GM12878 (cell line): ENCODE results near the gene ASS1. TPM values are rescaled to one million over a fixed set of nuclear protein-coding genes. Genes with fewer than 3 reads are reported as not detected.

ENCODE experiments used
- ATAC-seq: fragments of 200-7000 bp; cut with Tn5 transposase; 3 replicates; pipeline ENCODE4 v1.9.1; 2020; ENCODE audit warnings: mild to moderate bottlenecking, moderate library complexity
- BruUV-seq: library from RNA; stranded (reverse); fragments of 400-500 nt; replicated peaks from 2 replicates; lab custom pipeline; 2021; lab: Mats Ljungman, UMichigan
- CTCF ChIA-PET: fragments of 300-600 bp; sonication (Branson Sonifier 250); formaldehyde crosslinking; extraction: SDS; loops from one replicate; lab custom pipeline; 2021; ENCODE audit warnings: inconsistent platforms; lab: Yijun Ruan, JAX
- POLR2A ChIA-PET: fragments of 350-600 bp; formaldehyde crosslinking; extraction: SDS; loops from one replicate; lab custom pipeline; 2021; ENCODE audit warnings: inconsistent platforms; lab: Charles Lee
- RAD21 ChIA-PET: fragments of 300-600 bp; sonication (Branson Sonifier 250); formaldehyde crosslinking; loops from one replicate; lab custom pipeline; 2023; ENCODE audit warnings: antibody characterized with exemption; ENCODE audit not compliant: unreplicated experiment; lab: Charles Lee
- SMC1A ChIA-PET: fragments of 300-600 bp; sonication (Branson Sonifier 250); formaldehyde crosslinking; loops from one replicate; lab custom pipeline; 2023; ENCODE audit not compliant: unreplicated experiment, uncharacterized antibody; lab: Charles Lee
- DNase-seq: peaks from one replicate; pipeline ENCODE4 v3.0.0-alpha.2; 2011; ENCODE audit warnings: low read depth, low spot score
- FAIRE-seq: peaks from 3 replicates; lab custom pipeline; 2011; peaks lifted over from hg19 to GRCh38; lab: Jason Lieb, UNC
- H2AFZ ChIP-seq: 2 replicates; pipeline ENCODE4 v1.6.0; 2011; ENCODE audit warnings: low read depth, low read length, control low read depth; ENCODE audit not compliant: control insufficient read depth
- H3K27ac ChIP-seq: 2 replicates; pipeline ENCODE4 v1.5.1; 2011; ENCODE audit warnings: control low read depth; ENCODE audit not compliant: control insufficient read depth, insufficient read depth
- H3K27me3 ChIP-seq, 2 experiments: replicated peaks in 1 of 2; 2 replicates each; pipeline versions ENCODE4 v1.6.0 to v1.6.1; 2011; ENCODE audit warnings: low read length in 1 of 2; ENCODE audit not compliant: control insufficient read depth in 2 of 2, insufficient read depth in 2 of 2
- H3K36me3 ChIP-seq, 2 experiments: 2 replicates each; pipeline ENCODE4 v1.5.1; 2011; ENCODE audit warnings: low read length in 1 of 2; ENCODE audit not compliant: control insufficient read depth in 2 of 2, insufficient read depth in 2 of 2
- H3K4me1 ChIP-seq: 2 replicates; pipeline ENCODE4 v1.6.1; 2011; ENCODE audit warnings: mild to moderate bottlenecking, low read length, moderate library complexity, mixed read lengths; ENCODE audit not compliant: control insufficient read depth, insufficient read depth
- H3K4me2 ChIP-seq: 2 replicates; pipeline ENCODE4 v1.6.0; 2011; ENCODE audit warnings: control low read depth; ENCODE audit not compliant: control insufficient read depth, insufficient read depth
- H3K4me3 ChIP-seq: fragments of 200-600 bp; sonication (generic); 2 replicates; pipeline ENCODE4 v1.5.1; 2016
- H3K79me2 ChIP-seq: 2 replicates; pipeline ENCODE4 v1.6.0; 2011; ENCODE audit warnings: low read length; ENCODE audit not compliant: control insufficient read depth, insufficient read depth
- H3K9ac ChIP-seq: 2 replicates; pipeline ENCODE4 v1.8.0; 2011; ENCODE audit warnings: low read length, control low read depth, mixed read lengths; ENCODE audit not compliant: control insufficient read depth, insufficient read depth
- H3K9me3 ChIP-seq: replicated peaks from 3 replicates; pipeline ENCODE4 v1.5.1; 2011; ENCODE audit warnings: mild to moderate bottlenecking, low read length; ENCODE audit not compliant: control insufficient read depth, insufficient read depth
- H4K20me1 ChIP-seq: 2 replicates; pipeline ENCODE4 v1.6.0; 2011; ENCODE audit not compliant: control insufficient read depth, insufficient read depth
- DPF2 ChIP-seq: fragments of 450-650 bp; IDR thresholded peaks from 2 replicates; pipeline ENCODE4 v1.6.1; 2017; ENCODE audit warnings: mild to moderate bottlenecking
- EGR1 ChIP-seq, 2 experiments: IDR thresholded peaks; 1 replicate in 1 of 2; 2 replicates in 1 of 2; pipeline ENCODE4 v1.6.1; 2011 to 2012; ENCODE audit warnings: low read depth in 2 of 2, low read length in 2 of 2, borderline replicate concordance in 1 of 2, mild to moderate bottlenecking in 1 of 2, moderate library complexity in 1 of 2
- HDAC2 ChIP-seq: fragments of 200-600 bp; sonication (generic); IDR thresholded peaks from 2 replicates; pipeline ENCODE4 v1.6.1; 2017
- NR2C2 ChIP-seq: IDR thresholded peaks from 2 replicates; pipeline ENCODE4 v1.6.1; 2011; ENCODE audit warnings: borderline replicate concordance, low read depth; ENCODE audit not compliant: control insufficient read depth, insufficient read length
- POU2F2 ChIP-seq: IDR thresholded peaks from 3 replicates; pipeline ENCODE4 v1.6.1; 2011; ENCODE audit warnings: low read depth, mild to moderate bottlenecking, low read length, borderline replicate concordance
- RAD21 ChIP-seq: IDR thresholded peaks from 2 replicates; pipeline ENCODE4 v1.6.1; 2011; ENCODE audit warnings: mild to moderate bottlenecking, low read depth, low read length, moderate library complexity; ENCODE audit not compliant: insufficient read depth
- SIX5 ChIP-seq: IDR thresholded peaks from 2 replicates; pipeline ENCODE4 v1.6.1; 2011; ENCODE audit warnings: mild to moderate bottlenecking, low read depth, low read length, moderate library complexity; ENCODE audit not compliant: severe bottlenecking
- SMC3 ChIP-seq: IDR thresholded peaks from 2 replicates; pipeline ENCODE4 v1.6.1; 2011; ENCODE audit warnings: low read length, improper control_type of control experiment, borderline replicate concordance
- ZBED1 ChIP-seq: IDR thresholded peaks from 2 replicates; pipeline ENCODE4 v1.6.1; 2016; ENCODE audit warnings: borderline replicate concordance
- ZNF24 ChIP-seq: fragments of 450-650 bp; IDR thresholded peaks from 2 replicates; pipeline ENCODE4 v1.6.1; 2017; ENCODE audit warnings: antibody characterized with exemption, mild to moderate bottlenecking
- ZNF274 ChIP-seq: IDR thresholded peaks from one replicate; pipeline ENCODE4 v1.8.0; 2011; ENCODE audit not compliant: insufficient read length, insufficient read depth
- WGBS: methylation state at CpG from one replicate; pipeline ENCODE4 v1.1.6; 2016; ENCODE audit warnings: low lambda C conversion rate; ENCODE audit not compliant: insufficient replicate concordance, insufficient coverage; ENCODE audit errors: missing lambda C conversion rate; 5-methylcytosine and 5-hydroxymethylcytosine counted together
- in situ Hi-C: fragments of 300-500 bp; cut with MboI; formaldehyde crosslinking; loops from 9 replicates; pipeline ENCODE4 v1.14.3; 2018; ENCODE audit warnings: mixed read lengths
- intact Hi-C: fragments of 100-400 bp; cut with micrococcal nuclease; formaldehyde crosslinking; loops from one replicate; pipeline ENCODE4 v1.14.2; 2022; ENCODE audit not compliant: unreplicated experiment
- polyA plus RNA-seq, 11 experiments: library from polyadenylated mRNA; depleted of rRNA in 4 of 11; unstranded in 6 of 11; stranded (reverse) in 5 of 11; fragments of >200 nt; fragmentation: Nextera tagmentation in 4 of 11; fragmentation: Illumina TruSeq in 1 of 11; extraction: Ambion mirVana in 4 of 11; extraction: Trizol in 1 of 11; gene quantifications; 1 replicate in 1 of 11; 2 replicates in 10 of 11; pipeline versions ENCODE4 v1.2.1 to v1.2.3, GENCODE V29; 2011 to 2016; ENCODE audit warnings: inconsistent platforms in 2 of 11, missing spikeins in 2 of 11, low read depth in 1 of 11
- total RNA-seq, 4 experiments: library from RNA; depleted of rRNA in 3 of 4; stranded (reverse); fragments of >200 nt in 3 of 4; fragmentation: Illumina TruSeq in 1 of 4; extraction: Trizol in 1 of 4; gene quantifications; 2 replicates each; pipeline versions ENCODE4 v1.2.1 to v1.2.3, GENCODE V29; 2013 to 2021
- TF ChIP-seq, protein P1 (sequence below): fragments of 450-650 bp; IDR thresholded peaks from 2 replicates; pipeline ENCODE4 v1.6.1; 2018; ENCODE audit warnings: borderline replicate concordance, mild to moderate bottlenecking; ENCODE audit not compliant: partially characterized antibody
- TF ChIP-seq, protein P2 (sequence below): fragments of 450-650 bp; formaldehyde crosslinking; IDR thresholded peaks from 2 replicates; pipeline ENCODE4 v1.4.0; 2020; ENCODE audit warnings: mild to moderate bottlenecking, moderate library complexity
- TF ChIP-seq, protein P3 (sequence below): IDR thresholded peaks from 2 replicates; pipeline ENCODE4 v1.6.1; 2012; ENCODE audit warnings: low read depth, low read length, improper control_type of control experiment
- TF ChIP-seq, protein P4 (sequence below): fragments of 450-650 bp; IDR thresholded peaks from 2 replicates; pipeline ENCODE4 v1.6.1; 2017; ENCODE audit warnings: antibody characterized with exemption, mild to moderate bottlenecking, moderate library complexity

The ASS1 gene
- total and polyA plus RNA-seq, 10 of the 15 experiments (the other 5 are each of a cell fraction or from before 2014, with no cell fraction given): 0.10 to 6.1 (median 0.28) TPM; not detected in 3

DNA sequence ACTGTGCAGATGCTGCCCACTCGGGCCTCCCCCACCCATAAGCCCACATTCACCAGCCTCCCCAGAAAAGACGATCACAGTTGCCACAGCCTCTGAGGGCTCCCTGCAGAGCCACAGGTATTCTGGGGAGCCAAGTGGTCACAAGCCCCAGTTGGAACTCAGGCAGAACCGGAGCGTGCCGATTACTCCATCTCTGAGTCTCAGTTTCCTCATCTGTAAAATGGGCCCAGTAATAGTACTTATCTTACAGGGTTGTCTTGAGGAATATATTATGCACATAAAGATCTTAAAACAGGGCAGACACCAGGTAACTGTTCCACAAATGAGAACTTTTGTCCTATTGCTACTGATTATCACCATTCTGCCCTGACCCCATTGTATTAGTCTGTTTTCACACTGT lies 77.0 kb downstream of the ASS1 start:
- FAIRE-seq (no peak), DNase-seq (no peak), ATAC-seq (no peak)
- no peaks in the 10 kb centered on the region for H3K4me1 ChIP-seq
- no peak overlapping the region for H3K4me2 ChIP-seq
- in situ Hi-C loops (no loop called here), intact Hi-C loops (no loop called here)
- WGBS: 66% methylated on average over 5 of the region's 5 CpGs
- CTCF ChIA-PET: no interaction called here
- RAD21 ChIA-PET: no interaction called here
- H3K36me3 ChIP-seq: no peaks in the 10 kb centered on the region
- no peaks in the 10 kb centered on the region for H4K20me1 ChIP-seq
- no peaks in the 10 kb centered on the region for H3K79me2 ChIP-seq
- TF ChIP-seq, protein P1, sequence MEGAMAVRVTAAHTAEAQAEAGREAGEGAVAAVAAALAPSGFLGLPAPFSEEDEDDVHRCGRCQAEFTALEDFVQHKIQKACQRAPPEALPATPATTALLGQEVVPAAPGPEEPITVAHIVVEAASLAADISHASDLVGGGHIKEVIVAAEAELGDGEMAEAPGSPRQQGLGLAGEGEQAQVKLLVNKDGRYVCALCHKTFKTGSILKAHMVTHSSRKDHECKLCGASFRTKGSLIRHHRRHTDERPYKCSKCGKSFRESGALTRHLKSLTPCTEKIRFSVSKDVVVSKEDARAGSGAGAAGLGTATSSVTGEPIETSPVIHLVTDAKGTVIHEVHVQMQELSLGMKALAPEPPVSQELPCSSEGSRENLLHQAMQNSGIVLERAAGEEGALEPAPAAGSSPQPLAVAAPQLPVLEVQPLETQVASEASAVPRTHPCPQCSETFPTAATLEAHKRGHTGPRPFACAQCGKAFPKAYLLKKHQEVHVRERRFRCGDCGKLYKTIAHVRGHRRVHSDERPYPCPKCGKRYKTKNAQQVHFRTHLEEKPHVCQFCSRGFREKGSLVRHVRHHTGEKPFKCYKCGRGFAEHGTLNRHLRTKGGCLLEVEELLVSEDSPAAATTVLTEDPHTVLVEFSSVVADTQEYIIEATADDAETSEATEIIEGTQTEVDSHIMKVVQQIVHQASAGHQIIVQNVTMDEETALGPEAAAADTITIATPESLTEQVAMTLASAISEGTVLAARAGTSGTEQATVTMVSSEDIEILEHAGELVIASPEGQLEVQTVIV: no peak
- TF ChIP-seq HDAC2 (no peak), POU2F2 (no peak), ZNF24 (no peak), EGR1 (IDR thresholded peaks at IDR 0.05; ENCODE audit: borderline replicate concordance in 1 of 2, low read depth in 2 of 2, low read length in 2 of 2) (no peak), ZBED1 (no peak), DPF2 (no peak), SIX5 (no peak), ZNF274 (no peak), RAD21 (no peak), NR2C2 (no peak), SMC3 (no peak)
- TF ChIP-seq, protein P2, sequence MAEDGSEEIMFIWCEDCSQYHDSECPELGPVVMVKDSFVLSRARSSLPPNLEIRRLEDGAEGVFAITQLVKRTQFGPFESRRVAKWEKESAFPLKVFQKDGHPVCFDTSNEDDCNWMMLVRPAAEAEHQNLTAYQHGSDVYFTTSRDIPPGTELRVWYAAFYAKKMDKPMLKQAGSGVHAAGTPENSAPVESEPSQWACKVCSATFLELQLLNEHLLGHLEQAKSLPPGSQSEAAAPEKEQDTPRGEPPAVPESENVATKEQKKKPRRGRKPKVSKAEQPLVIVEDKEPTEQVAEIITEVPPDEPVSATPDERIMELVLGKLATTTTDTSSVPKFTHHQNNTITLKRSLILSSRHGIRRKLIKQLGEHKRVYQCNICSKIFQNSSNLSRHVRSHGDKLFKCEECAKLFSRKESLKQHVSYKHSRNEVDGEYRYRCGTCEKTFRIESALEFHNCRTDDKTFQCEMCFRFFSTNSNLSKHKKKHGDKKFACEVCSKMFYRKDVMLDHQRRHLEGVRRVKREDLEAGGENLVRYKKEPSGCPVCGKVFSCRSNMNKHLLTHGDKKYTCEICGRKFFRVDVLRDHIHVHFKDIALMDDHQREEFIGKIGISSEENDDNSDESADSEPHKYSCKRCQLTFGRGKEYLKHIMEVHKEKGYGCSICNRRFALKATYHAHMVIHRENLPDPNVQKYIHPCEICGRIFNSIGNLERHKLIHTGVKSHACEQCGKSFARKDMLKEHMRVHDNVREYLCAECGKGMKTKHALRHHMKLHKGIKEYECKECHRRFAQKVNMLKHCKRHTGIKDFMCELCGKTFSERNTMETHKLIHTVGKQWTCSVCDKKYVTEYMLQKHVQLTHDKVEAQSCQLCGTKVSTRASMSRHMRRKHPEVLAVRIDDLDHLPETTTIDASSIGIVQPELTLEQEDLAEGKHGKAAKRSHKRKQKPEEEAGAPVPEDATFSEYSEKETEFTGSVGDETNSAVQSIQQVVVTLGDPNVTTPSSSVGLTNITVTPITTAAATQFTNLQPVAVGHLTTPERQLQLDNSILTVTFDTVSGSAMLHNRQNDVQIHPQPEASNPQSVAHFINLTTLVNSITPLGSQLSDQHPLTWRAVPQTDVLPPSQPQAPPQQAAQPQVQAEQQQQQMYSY (CRISPR knock-in tag): no peak
- TF ChIP-seq, protein P3, sequence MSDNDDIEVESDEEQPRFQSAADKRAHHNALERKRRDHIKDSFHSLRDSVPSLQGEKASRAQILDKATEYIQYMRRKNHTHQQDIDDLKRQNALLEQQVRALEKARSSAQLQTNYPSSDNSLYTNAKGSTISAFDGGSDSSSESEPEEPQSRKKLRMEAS: no peak
- TF ChIP-seq, protein P4, sequence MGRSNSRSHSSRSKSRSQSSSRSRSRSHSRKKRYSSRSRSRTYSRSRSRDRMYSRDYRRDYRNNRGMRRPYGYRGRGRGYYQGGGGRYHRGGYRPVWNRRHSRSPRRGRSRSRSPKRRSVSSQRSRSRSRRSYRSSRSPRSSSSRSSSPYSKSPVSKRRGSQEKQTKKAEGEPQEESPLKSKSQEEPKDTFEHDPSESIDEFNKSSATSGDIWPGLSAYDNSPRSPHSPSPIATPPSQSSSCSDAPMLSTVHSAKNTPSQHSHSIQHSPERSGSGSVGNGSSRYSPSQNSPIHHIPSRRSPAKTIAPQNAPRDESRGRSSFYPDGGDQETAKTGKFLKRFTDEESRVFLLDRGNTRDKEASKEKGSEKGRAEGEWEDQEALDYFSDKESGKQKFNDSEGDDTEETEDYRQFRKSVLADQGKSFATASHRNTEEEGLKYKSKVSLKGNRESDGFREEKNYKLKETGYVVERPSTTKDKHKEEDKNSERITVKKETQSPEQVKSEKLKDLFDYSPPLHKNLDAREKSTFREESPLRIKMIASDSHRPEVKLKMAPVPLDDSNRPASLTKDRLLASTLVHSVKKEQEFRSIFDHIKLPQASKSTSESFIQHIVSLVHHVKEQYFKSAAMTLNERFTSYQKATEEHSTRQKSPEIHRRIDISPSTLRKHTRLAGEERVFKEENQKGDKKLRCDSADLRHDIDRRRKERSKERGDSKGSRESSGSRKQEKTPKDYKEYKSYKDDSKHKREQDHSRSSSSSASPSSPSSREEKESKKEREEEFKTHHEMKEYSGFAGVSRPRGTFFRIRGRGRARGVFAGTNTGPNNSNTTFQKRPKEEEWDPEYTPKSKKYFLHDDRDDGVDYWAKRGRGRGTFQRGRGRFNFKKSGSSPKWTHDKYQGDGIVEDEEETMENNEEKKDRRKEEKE: no peak
- POLR2A ChIA-PET: no interaction called here
- SMC1A ChIA-PET: no interaction called here
- H3K27ac ChIP-seq: no peak overlapping the region
- no peaks in the 10 kb centered on the region; the same call in 2 of the 3 replicates for H3K9me3 ChIP-seq
- H2AFZ ChIP-seq: no peak overlapping the region
- no peak overlapping the region for H3K9ac ChIP-seq
- no TSS peak for BruUV-seq
- no peak overlapping the region for H3K4me3 ChIP-seq
- H3K27me3 ChIP-seq: no peaks in the 10 kb centered on the region
